Skeletal muscle satellite cell (primary cell): Measurements from ENCODE around the gene CPO. TPM values are rescaled to one million over a fixed set of nuclear protein-coding genes. Genes with fewer than 3 reads are reported as not detected.

Source experiments
- H3K27me3 ChIP-seq: 2 replicates; pipeline ENCODE4 v1.7.0; 2013; ENCODE audit warnings: low read length; ENCODE audit not compliant: control insufficient read depth, insufficient read depth
- H3K36me3 ChIP-seq: 2 replicates; pipeline ENCODE4 v1.7.0; 2013; ENCODE audit warnings: mild to moderate bottlenecking, control low read depth, low read length; ENCODE audit not compliant: insufficient read depth
- H3K4me1 ChIP-seq: 2 replicates; pipeline ENCODE4 v1.7.0; 2013; ENCODE audit warnings: low read length; ENCODE audit not compliant: control insufficient read depth, insufficient read depth
- H3K4me2 ChIP-seq: 2 replicates; pipeline ENCODE4 v1.7.0; 2013; ENCODE audit warnings: mild to moderate bottlenecking, low read length
- H3K4me3 ChIP-seq: 2 replicates; pipeline ENCODE4 v1.7.0; 2013; ENCODE audit warnings: low read length
- H3K9ac ChIP-seq: 2 replicates; pipeline ENCODE4 v1.7.0; 2013; ENCODE audit warnings: mild to moderate bottlenecking, low read depth, low read length, moderate library complexity
- H3K9me3 ChIP-seq: replicated peaks from 2 replicates; pipeline ENCODE4 v1.7.0; 2013; ENCODE audit warnings: mild to moderate bottlenecking, control low read depth, low read length
- total RNA-seq: library from RNA; depleted of rRNA; stranded (reverse); fragments of >200 nt; gene quantifications from 2 replicates; pipeline ENCODE4 v1.2.3, GENCODE V29; 2012; rRNA removed

CPO gene
- 0.22 TPM in 1 of 2 replicates, not detected in the other for total RNA-seq

- Histone ChIP-seq H3K27me3 (no peaks in the 10 kb centered on the region), H3K4me3 (no peak within 1 kb of the TSS), H3K4me2 (no peak within 1 kb of the TSS)
Observed at GRCh38 chr2:206939340-206939739, at the start of gene CPO. Gene CPO (plus strand): TSS chr2:206939518. CDS start chr2:206939600, 82 bp downstream.

GRCh38 chr2:206890179-206890578 is 49.1 kb upstream of the CPO start:
- Histone ChIP-seq H3K4me2 (no peak overlapping the region), H3K4me3 (no peak overlapping the region), H3K27me3 (no peaks in the 10 kb centered on the region), H3K9ac (no peak overlapping the region), H3K4me1 (no peaks in the 10 kb centered on the region), H3K36me3 (no peaks in the 10 kb centered on the region), H3K9me3 (no peaks in the 10 kb centered on the region)

More at GRCh38 chr2:206939340-206939739, at the start of gene CPO:
- Histone ChIP-seq H3K9me3 (no peaks in the 10 kb centered on the region), H3K4me1 (no peaks in the 10 kb centered on the region), H3K9ac (no peak within 1 kb of the TSS), H3K36me3 (no peaks in the 10 kb centered on the region)

- H3K36me3 ChIP-seq: no peaks in the 10 kb centered on the region
- no peak overlapping the region for H3K4me3 ChIP-seq
- H3K9me3 ChIP-seq: no peaks in the 10 kb centered on the region
- no peaks in the 10 kb centered on the region for H3K4me1 ChIP-seq
- no peaks in the 10 kb centered on the region for H3K27me3 ChIP-seq
- H3K9ac ChIP-seq: no peak overlapping the region
- no peak overlapping the region for H3K4me2 ChIP-seq
Observed at GRCh38 chr2:206890926-206891325, 48.4 kb upstream of the CPO start.

- Histone ChIP-seq H3K9ac (no peak overlapping the region), H3K36me3 (no peaks in the 10 kb centered on the region), H3K4me3 (no peak overlapping the region), H3K27me3 (no peaks in the 10 kb centered on the region), H3K4me1 (peaks cover 9% of the 10 kb centered on the region), H3K9me3 (no peaks in the 10 kb centered on the region), H3K4me2 (peak overlapping the region; percentile 53)
Observed at GRCh38 chr2:206915121-206915520, 24.2 kb upstream of the CPO start.

GRCh38 chr2:206918263-206918662 is 21.1 kb upstream of the CPO start:
- Histone ChIP-seq H3K9me3 (no peaks in the 10 kb centered on the region), H3K4me3 (no peak overlapping the region), H3K27me3 (no peaks in the 10 kb centered on the region), H3K9ac (no peak overlapping the region), H3K36me3 (no peaks in the 10 kb centered on the region), H3K4me1 (peaks cover 9% of the 10 kb centered on the region), H3K4me2 (no peak overlapping the region)

- H3K4me3 ChIP-seq: no peak overlapping the region
- no peaks in the 10 kb centered on the region for H3K9me3 ChIP-seq
- H3K27me3 ChIP-seq: no peaks in the 10 kb centered on the region
- H3K4me2 ChIP-seq: no peak overlapping the region
- no peaks in the 10 kb centered on the region for H3K36me3 ChIP-seq
- peaks cover 4% of the 10 kb centered on the region for H3K4me1 ChIP-seq
- H3K9ac ChIP-seq: no peak overlapping the region
Observed at GRCh38 chr2:206920310-206920709, 19.0 kb upstream of the CPO start.

- H3K4me2 ChIP-seq: no peak overlapping the region
- no peak overlapping the region for H3K9ac ChIP-seq
- no peaks in the 10 kb centered on the region for H3K9me3 ChIP-seq
- H3K36me3 ChIP-seq: no peaks in the 10 kb centered on the region
- H3K27me3 ChIP-seq: no peaks in the 10 kb centered on the region
- no peak overlapping the region for H3K4me3 ChIP-seq
- H3K4me1 ChIP-seq: no peaks in the 10 kb centered on the region
Observed at GRCh38 chr2:206920951-206921350, 18.4 kb upstream of the CPO start.

GRCh38 chr2:206921529-206921928 is 17.8 kb upstream of the CPO start:
- H3K4me1 ChIP-seq: no peaks in the 10 kb centered on the region
- H3K27me3 ChIP-seq: no peaks in the 10 kb centered on the region
- H3K36me3 ChIP-seq: no peaks in the 10 kb centered on the region
- H3K4me2 ChIP-seq: no peak overlapping the region
- H3K4me3 ChIP-seq: no peak overlapping the region
- no peaks in the 10 kb centered on the region for H3K9me3 ChIP-seq
- H3K9ac ChIP-seq: no peak overlapping the region

GRCh38 chr2:206935991-206936842 is 3.1 kb upstream of the CPO start:
- no peak overlapping the region for H3K9ac ChIP-seq
- H3K9me3 ChIP-seq: no peaks in the 10 kb centered on the region

GRCh38 chr2:206936843-206937230 is 2.5 kb upstream of the CPO start:
- H3K9me3 ChIP-seq: no peaks in the 10 kb centered on the region
- H3K27me3 ChIP-seq: no peaks in the 10 kb centered on the region
- H3K4me3 ChIP-seq: no peak overlapping the region
- H3K4me2 ChIP-seq: no peak overlapping the region
- H3K4me1 ChIP-seq: no peaks in the 10 kb centered on the region
- H3K9ac ChIP-seq: no peak overlapping the region
- no peaks in the 10 kb centered on the region for H3K36me3 ChIP-seq

More at GRCh38 chr2:206935991-206936842, 3.1 kb upstream of the CPO start:
- no peak overlapping the region for H3K4me3 ChIP-seq
- H3K27me3 ChIP-seq: no peaks in the 10 kb centered on the region
- no peak overlapping the region for H3K4me2 ChIP-seq
- H3K36me3 ChIP-seq: no peaks in the 10 kb centered on the region
- no peaks in the 10 kb centered on the region for H3K4me1 ChIP-seq

GRCh38 chr2:206937555-206937954 is 1.8 kb upstream of the CPO start:
- no peaks in the 10 kb centered on the region for H3K36me3 ChIP-seq
- no peak overlapping the region for H3K4me3 ChIP-seq
- H3K9me3 ChIP-seq: no peaks in the 10 kb centered on the region
- no peaks in the 10 kb centered on the region for H3K27me3 ChIP-seq
- H3K4me1 ChIP-seq: no peaks in the 10 kb centered on the region
- H3K4me2 ChIP-seq: no peak overlapping the region
- H3K9ac ChIP-seq: no peak overlapping the region

GRCh38 chr2:206940546-206940945 is 1.2 kb downstream of the CPO start:
- Histone ChIP-seq H3K9ac (no peak overlapping the region), H3K27me3 (no peaks in the 10 kb centered on the region), H3K9me3 (no peaks in the 10 kb centered on the region), H3K4me3 (no peak overlapping the region), H3K36me3 (no peaks in the 10 kb centered on the region), H3K4me2 (no peak overlapping the region), H3K4me1 (no peaks in the 10 kb centered on the region)
